ENCODE results near the gene GNG3. TPM values are rescaled to one million over a fixed set of nuclear protein-coding genes. Genes with fewer than 3 reads are reported as not detected.

GNG3 gene
- total and polyA plus RNA-seq, 2 experiments from 2014 or later = 2.1 to 7.2 TPM

GRCh38 chr11:62712861-62713260 lies 5.4 kb downstream of the GNG3 start:
- peaks cover 76% of the 10 kb centered on the region for H3K36me3 Mint-ChIP-seq (ENCODE audit: low read depth)
- no peak overlapping the region for H3K4me3 ChIP-seq
- peak overlapping the region; percentile 70; the same call in 1 of the 2 replicates for H3K27ac ChIP-seq (ENCODE audit: low read depth)
- TF ChIP-seq JUNB (IDR thresholded peaks at IDR 0.05; ENCODE audit: unreplicated experiment) (no peak), POLR2AphosphoS5 (IDR thresholded peaks at IDR 0.05; ENCODE audit: low read depth) (no peak), CTCF (conservative IDR thresholded peaks at IDR 0.05; ENCODE audit: low read depth in 2 of 2) (no peak), ZNF462 (CRISPR knock-in tag; IDR thresholded peaks at IDR 0.05) (no peak), ETS1 (IDR thresholded peaks at IDR 0.05) (no peak), ZNF331 (CRISPR knock-in tag; IDR thresholded peaks at IDR 0.05; ENCODE audit: low read depth) (no peak), EZH2 (IDR thresholded peaks at IDR 0.05; ENCODE audit: low read depth, unreplicated experiment) (no peak), REST (IDR thresholded peaks at IDR 0.05; ENCODE audit: unreplicated experiment) (no peak), NANOG (IDR thresholded peaks at IDR 0.05; ENCODE audit: borderline replicate concordance) (no peak), ZNF114 (CRISPR knock-in tag; IDR thresholded peaks at IDR 0.05) (no peak), CREB1 (CRISPR knock-in tag; IDR thresholded peaks at IDR 0.05; ENCODE audit: low read depth) (no peak), EZH2phosphoT487 (IDR thresholded peaks at IDR 0.05; ENCODE audit: unreplicated experiment) (no peak), STAT1 (IDR thresholded peaks at IDR 0.05; ENCODE audit: unreplicated experiment) (no peak)
- peaks cover 61% of the 10 kb centered on the region for H3K36me3 ChIP-seq (ENCODE audit: insufficient read depth)
- no peaks in the 10 kb centered on the region for H3K9me3 Mint-ChIP-seq
- H3K79me2 ChIP-seq (replicated peaks; ENCODE audit: insufficient read depth) = peaks cover 16% of the 10 kb centered on the region
- H4K20me1 ChIP-seq (replicated peaks; ENCODE audit: insufficient read depth) = peaks cover 12% of the 10 kb centered on the region
- H2AFZ ChIP-seq = no peak overlapping the region
- no peak overlapping the region for H3K4me2 ChIP-seq
- DNase-seq (ENCODE audit: low spot score) (no peak), ATAC-seq (no peak)
- H3K27me3 Mint-ChIP-seq (ENCODE audit: insufficient read depth, low read depth, poor library complexity) = peaks cover 15% of the 10 kb centered on the region
- H3F3A ChIP-seq (replicated peaks; ENCODE audit: low read depth) = peaks cover 64% of the 10 kb centered on the region
- peak overlapping the region; percentile 90 for H3K27ac Mint-ChIP-seq
- H3K4me1 Mint-ChIP-seq = peaks cover 64% of the 10 kb centered on the region
- no peaks in the 10 kb centered on the region for H3K27me3 ChIP-seq (ENCODE audit: insufficient read depth)
- H3K9me2 ChIP-seq (ENCODE audit: insufficient read depth) = no peaks in the 10 kb centered on the region
- no peak overlapping the region for H3K4me3 Mint-ChIP-seq
- peaks cover 24% of the 10 kb centered on the region for H3K4me1 ChIP-seq (ENCODE audit: insufficient read depth)

Measured in GM23338 (cell line).